NCI-H2081 (cell line): ENCODE results near the gene ADAMTS17.

Experiments used
- DNase-seq, 2 experiments: peaks; one replicate each; lab custom pipeline; 2025; lab: John Stamatoyannopoulos, UW

The ADAMTS17 gene

DNA sequence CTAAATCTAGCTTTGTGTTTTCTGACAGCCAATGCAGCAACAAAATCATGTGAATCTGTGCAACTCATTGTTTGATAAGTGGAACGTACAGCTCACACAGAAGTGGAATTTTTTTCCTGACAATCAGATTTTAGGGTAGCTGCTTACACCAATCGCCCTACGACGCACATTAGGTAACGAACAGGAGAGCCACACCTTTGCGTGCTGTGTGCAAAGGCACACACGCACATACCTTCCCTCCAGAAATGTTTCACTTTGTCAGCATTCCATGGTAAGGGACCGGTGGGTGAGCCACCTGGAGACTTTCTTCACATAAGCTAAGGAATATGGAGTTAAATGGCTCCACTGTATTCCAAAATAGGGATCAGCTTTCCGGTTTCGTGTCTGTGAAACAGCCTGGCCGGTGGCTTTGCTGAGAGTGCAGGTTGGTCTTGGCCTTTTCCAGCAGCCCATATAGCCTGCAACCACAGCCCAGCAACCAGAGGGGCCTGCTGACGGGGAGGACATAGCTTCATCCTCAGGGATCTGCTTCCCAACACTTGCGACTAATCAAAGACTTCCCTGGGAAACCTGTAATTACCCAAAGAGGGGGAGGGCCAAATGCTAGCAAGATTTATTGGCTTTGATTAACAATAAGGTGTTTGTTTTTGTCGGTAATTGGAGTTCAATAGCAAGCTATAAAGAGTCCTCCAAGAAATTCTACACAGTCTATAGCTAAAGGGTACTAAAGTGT lies 145.3 kb downstream of the ADAMTS17 start:
- no peak for DNase-seq

DNA sequence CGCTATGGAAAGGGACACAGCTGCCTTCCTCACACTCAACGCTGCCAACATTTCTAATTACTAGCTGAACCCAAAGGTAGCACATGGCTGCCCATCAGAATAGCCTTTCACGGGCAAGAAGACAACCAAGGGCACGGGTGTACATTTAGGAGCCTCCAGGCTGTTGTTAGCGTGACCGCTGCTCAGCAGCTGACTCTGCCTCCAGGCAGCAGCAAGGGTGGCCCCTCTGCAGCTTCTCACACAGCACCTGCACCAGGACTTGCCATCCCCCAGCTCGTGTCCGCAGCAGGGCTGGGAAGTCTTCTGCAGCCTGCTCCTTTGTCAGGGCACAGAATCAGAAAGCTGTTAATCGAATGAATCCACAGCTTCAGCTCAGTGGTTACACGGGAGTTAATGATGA lies 146.8 kb downstream of the ADAMTS17 start:
- DNase-seq: no peak

DNA sequence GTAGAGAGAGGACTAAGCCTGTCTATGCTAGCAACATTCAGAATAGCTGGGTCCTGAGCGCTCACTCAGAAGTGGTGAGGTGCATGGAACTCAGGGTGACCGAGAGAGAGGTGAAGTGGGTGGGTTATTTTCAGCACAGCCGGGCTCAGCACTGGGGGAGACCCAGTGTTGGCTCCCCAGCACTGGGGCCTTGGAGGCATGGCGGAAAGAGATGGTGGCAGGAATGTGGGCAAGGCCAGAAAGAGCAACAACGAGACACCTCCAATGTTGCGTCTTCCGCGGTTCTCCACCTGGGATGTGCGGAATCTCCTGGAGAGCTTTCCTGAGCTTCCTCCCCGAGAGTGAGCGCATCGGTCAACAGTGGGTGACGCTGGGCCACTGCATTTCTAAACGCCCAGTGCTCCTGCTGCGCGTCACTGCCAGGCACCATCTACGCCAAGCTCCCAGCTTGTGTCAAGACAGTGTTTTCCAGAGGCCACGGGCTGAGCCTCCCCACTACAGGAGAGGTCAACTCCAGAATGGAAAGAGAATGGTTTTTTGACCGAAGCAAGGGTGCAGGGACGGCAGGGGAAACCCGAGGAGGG lies 148.4 kb downstream of the ADAMTS17 start:
- DNase-seq: no peak

DNA sequence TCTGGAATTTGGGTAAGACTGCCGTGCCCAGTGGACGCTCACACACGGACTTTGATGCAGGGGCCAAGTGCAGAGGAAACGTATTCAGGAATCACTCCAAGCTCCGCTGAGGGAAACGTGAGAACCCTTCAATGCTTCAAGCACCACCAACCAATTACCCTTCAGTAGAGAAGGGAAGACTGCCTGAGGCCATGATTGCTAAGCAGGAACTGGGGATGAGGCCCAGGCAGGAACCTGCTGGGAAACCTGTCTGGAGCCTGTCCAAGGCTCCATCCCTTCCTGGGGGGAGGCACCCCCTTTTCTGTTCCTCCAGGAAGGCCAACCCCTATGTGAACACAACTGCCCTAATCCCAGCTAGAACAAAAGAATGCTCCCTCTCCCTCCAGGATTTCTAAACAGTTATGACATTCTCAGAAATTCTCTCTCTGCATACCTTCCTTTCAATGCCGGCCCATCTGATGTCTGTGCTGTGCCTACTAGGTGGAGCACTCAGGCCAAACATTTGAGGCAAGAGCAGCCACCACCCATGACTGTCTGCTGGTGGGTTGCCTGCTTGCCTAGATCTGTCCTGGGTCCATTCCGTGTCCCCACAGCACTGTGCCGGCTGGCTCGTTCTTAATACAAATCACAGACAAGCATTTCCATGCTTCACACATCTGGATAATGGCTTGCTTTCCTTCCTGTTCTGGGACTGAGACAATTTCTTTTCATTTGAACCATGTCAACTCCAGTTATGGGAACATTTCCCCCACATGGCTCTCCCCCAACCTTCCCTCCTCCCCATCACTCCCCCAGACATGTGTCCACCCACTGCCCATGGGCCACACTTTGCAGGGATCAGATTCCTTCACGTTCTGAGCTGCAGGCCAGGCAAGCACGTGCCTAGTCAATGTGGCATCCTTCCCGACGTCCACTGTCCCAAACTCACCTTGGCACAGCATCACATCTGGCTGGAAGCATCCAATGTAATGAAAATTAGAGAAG lies 149.4 kb downstream of the ADAMTS17 start:
- peak; percentile 53 to 61 for DNase-seq

DNA sequence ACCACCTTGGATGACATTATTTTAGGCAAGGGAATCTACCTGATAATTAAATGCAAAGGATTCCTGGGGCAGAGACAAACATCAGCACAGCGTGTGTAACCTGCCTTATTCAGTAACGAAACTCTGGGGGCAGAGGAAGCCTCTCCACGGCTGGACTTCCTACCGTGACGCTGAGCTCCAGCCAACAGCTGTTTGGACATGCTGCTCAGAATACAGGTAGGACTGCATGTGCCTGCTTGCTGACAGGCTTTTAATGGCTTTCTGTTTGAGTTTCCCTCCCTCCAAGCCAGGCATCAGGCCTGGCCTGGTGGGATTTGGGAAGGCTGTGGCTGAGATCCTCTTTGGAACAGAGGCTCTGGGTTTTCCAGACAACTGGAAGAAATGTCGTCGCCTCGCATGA lies 150.6 kb downstream of the ADAMTS17 start:
- DNase-seq: peak; percentile 48 to 69

DNA sequence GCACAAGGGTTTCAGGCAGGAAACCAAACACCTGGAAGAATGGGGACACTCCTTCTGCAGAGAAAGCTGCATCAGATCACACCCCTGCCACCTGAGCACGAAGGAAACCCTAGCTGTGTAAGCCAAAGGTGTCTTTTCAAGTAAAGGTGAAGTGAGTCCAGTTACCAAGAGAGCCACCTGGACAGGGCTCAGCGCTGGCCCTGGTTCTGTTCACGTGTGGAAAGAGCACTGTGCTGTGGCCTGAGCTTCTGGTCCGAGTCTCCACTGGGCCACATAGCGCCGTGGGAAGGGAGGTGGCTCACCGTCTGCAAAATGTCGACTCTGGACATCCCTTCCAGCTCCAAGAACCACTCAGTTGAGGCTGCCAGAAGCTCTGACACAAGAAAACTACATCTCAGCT lies 151.1 kb downstream of the ADAMTS17 start:
- DNase-seq: no peak

DNA sequence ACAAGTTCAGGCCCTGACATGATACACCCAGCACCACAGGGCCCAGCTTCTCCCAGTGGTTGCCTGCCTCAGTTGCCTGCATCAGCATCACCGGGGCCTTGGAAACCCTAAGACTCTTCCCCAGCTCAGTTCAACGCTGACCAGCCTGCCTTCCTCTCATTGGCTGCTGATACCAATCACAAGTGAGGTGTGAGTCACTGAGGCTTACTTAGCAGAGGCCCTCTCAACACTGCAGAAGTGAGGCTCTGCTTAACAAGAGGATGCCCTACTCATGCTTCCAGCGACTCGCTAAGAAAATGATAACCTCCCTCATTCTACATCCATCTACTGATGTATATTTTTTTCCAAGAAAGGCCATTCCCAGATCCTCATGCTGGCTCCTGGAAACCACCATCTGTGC lies 151.9 kb downstream of the ADAMTS17 start:
- DNase-seq: no peak

DNA sequence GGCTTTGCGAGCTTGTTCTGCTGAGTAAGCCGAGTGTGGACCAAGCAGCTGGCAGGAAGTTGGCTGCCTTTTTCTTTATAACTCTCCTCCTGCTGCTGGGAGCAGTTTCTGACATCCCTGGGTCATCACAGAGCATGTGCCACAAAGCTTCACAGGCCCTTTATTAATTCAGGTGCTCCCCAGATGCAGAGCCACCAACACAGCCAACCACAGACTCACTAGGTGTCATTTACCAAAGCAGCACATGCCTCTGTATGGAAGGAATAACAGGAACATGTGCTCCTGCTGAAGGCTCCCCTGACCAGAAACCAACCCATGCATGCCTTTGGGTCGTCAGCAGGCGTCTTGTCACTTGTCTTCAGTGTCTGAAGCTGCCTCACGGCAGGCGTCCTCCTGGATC lies 152.5 kb downstream of the ADAMTS17 start:
- DNase-seq: no peak

DNA sequence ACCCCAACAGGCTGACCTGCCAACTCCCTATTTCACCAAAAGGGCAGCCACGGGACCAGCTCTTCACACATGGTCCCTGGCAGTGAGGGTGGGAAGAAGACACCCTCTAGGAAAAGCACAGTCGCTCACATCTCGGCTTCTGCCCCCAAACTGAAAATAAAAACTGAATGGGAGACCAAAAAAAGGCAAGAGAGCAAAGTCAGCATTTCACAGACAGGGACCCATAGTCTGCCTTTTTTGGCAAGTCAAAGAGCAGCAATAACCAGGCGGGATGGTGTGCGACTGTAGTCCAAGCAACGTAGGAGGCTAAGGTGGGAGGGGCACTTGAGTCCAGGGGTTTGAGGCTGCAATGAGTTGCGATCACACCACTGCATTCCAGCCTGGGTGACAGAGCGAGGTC lies 154.1 kb downstream of the ADAMTS17 start:
- DNase-seq: no peak

DNA sequence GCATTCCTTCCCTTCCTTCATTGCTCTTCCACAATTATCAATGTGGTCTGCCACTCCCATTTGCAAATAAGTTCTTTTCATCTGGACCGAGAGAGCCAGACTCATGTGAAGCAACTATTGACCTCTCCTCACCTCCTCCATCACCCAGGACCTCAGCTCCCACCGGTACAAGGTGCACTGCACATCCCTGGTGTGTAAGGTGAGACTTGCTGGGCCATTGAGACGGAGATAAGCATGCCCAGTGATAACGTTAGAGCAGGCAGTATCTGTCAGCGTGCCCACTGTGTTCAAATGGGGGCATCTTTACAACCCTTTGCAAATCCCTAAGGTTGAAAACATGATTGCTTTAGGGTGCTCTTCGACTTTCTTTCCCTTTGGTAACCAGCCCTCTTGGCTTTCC lies 154.8 kb downstream of the ADAMTS17 start:
- DNase-seq: no peak

DNA sequence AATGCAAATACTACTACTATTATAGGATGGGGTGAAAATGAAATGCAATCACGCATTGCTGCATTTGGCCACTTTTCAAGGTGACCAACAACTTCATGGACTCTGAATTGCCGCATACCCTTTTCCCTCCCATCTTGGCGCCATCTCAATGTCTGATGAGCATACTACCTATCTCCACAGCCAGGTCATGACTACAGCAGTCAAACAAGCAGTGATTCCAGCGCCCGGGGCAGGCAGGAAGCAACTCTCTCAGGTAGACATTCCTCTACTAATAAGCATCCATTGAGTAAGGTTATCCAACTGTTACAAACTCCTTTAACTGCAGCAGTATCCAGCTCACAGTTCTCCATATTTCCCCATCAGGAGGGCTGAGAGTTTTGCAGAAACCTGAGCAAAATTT lies 155.4 kb downstream of the ADAMTS17 start:
- no peak for DNase-seq

DNA sequence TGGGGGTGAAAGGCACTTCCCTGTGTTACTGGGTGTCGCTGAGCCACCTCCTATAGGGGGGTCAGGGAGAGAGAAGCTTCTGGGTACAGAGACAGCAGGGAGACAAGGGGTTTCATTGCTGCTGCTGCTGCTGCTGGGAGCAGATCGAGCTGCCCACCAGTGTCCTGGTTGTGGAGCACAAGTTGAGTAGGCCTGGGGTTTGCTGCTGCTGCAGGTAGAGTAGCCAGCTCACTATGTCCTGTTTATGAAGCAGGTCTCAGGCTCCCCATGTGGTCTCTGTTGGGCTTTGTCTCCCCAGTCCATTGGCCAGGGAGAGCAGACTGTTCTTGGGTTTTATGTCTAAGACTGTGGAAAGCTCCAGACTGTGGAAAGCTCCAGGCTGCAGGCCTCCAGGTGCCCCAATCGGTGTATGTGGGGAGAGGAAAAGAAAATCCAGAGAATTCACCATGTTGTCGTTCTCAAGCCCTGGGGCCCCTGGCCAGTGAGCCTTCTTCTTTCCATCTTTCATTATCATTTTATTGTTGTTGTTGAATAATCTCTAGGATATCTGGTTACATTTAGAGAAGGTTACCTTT lies 157.8 kb downstream of the ADAMTS17 start:
- DNase-seq: no peak

DNA sequence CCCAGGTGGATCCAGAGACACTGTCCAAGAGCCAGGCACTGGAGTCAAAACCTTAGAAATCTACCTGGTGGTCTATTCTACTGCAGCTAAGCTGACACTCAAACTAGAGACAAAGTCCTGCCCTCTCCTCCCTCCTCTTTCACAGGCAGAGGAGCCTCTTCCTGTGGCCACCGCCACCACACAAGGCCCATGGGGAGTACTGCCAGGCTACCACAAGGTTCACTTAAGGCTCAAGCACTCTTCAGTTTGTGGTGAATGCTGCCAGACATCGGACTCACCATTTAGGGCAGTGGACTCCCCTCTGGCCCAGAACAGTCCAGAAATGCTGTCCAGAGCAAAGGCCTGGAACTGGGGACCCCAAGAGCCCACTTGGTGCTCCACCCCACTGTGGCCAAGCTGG lies 160.9 kb downstream of the ADAMTS17 start:
- DNase-seq: no peak

DNA sequence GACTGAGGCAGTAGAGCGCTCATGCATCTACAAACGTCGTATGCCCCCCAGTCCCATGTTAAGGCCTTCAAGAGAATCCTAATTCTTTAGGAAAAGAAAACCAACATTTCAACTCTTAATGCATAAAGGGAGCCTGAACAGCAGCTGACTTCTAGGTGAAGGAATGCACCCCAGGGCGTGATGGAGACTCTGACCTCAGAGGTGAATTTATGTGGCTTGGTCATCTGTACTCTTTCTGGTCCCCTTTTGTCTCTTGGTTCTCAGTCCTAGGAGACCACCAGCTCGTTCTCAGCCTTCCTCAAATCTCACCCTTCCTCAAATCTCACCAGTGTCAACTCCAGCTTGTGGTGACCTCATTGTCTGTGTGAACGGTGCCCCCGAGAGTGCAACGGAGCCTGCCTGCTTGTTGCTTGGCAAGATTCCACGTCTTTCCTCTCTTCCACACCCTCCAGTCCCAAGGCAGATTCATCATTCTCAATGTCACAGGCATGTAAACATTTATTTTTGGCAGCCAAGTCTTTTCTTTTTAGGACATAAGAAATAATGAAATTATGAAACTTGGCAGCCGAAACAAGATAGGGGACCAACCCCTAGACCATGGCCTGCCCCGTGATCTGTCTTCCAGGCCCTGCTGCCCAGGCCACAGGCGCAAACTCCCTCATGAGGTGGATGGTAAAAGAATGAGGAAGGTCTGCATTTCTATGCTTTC lies 166.2 kb downstream of the ADAMTS17 start:
- no peak for DNase-seq

DNA sequence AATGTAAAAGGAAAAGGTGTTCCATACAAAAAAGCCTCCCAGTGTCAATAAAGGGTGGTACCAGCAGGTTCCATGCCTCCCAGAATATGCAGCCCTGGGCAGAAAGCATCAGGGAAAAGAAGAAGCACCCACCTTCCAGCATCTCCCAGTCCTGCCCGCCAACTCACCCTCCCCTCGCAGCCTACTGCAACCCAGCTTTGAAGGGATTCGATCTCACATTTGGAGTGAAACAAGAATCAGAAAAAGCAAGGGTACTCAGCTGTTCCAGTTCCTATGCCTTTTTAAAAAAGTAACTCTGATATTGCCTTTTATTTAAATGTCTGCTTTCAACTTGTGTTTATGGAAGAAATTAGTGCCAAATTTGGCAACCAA lies 166.9 kb downstream of the ADAMTS17 start:
- no peak for DNase-seq

DNA sequence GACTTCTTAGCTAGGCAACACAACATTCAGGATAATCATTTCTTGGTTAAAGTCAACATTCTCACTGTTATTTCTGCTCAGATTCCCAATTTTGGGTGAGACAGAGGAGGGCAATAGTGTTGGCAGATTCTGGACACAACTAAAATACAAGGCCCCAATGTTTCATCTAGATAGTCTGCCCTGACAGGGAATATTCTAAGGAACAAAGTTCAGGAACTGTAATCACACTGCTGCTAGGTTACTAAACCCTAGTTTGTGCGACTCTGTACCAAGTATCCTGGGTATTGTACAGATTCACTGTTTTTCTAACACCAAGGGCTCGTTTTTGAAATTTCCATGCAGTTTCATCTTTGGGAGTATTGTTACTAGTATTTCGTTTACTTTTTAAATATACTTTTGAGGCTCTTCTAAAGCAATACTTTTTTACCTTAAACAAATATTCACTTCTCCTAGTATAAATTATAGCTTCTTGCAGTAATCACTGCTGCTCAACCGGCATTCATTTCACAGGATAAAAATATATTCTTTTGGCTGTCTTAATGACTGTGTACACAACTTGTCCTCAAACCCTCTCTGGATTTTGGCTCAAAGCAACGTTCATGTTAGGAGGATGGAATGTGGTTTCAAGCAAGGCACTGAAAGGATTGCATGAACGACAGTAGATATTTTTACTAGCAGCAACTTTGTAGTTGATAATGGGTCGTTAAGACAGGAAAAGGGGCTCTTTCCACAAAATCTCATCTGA lies 167.4 kb downstream of the ADAMTS17 start:
- no peak for DNase-seq

DNA sequence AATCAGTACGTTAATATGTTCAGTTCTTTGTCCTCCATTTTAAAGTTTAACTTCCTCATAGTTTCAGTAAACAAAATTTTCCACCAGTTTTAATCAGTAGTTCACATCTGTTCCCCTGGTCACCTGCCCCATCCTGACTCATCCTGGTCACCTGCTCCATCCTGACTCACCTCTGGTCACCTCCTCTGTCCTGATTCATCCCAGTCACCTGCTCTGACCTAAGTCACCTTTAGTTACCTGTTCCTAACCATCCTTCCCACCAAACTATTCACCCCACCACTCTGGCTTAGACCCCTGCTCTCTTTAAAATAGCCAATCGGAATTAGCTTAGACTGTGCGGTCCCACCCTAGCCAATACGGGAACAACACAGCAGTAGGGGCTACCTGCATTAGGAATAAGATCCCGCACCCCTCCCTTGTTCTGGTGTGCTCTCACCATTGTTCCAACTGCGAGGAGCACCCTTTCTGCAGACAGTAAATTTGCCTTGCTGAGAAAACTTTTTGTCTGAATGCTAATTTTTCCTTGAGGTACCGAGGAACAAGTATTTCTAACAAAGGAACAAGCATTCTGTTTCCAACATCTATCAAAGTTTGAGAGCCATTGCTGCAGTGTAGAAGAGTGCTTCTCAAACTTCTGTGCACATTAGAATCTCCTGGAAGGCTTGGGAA lies 169.3 kb downstream of the ADAMTS17 start:
- DNase-seq: no peak

DNA sequence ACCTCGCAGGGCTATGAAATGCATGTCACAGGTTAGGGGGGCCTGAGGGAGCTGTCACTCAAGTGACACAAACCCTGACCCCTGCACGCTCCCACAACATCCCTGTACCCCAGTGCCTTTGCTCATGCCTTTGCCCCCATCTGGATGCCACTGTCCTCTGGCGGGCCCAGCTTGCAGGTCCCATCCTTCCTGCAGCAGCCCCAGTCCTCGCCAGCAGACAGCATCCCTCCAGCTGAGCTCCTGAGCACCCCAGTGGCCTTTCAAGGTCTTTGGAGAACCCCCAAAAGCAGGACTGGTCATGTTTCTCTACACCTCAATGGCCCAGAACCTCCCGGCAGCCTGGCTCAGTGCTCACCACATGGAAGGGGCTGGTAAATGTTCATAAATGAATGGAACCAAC lies 170.4 kb downstream of the ADAMTS17 start:
- DNase-seq: no peak

DNA sequence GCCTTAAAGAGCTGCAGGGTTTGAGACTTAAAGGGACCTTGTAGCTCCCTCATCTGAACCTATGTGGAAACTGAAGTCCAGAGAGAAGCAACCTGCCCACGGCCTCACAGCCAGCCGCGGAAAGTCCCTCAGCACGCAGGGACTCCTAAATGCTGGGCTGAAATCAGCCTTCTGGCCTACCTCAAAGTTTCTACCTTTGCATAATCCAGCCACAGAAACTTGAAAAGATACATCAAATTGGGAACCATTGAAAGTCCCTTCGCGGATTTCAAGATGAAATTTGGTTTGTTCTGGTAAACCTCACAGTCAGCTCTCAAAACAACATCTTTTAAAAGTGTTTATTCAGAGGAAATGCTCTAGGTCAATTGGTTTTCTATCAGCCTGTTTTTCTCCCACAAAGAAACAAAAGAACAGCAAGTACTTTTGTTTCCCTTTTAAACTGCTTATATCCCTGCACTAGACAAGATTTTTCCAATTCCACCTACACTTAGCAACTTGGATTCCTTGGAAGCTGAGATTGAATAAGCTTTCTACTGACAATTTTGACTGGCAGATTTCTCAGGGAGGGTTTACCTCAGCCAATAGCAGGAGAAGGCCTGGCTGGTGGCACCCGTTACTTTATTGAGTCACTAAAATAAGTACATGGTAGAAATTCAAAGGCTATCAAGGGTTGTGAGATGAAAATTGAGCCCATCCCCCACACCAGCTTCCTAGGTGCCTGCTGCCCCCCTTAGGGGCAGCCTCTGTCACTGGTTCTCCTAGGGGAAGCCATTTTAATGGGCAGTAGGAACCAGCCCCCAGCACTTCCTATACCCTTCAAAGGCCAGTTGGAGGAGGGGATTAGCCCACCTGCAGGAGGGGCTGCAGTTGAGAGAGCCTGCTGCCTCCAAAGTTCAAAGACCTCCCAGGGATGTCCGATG lies 171.2 kb downstream of the ADAMTS17 start:
- DNase-seq: no peak
